Measurements from ENCODE around the gene TCF4. TPM values are rescaled to one million over a fixed set of nuclear protein-coding genes. Genes with fewer than 3 reads are reported as not detected.
A peak's percentile ranks its signal among the peaks of the same experiment; 100 is the strongest.

The TCF4 gene
- total RNA-seq, 4 donors from 2014 or later: 58.0 to 84.3 (median 68.1) TPM

DNA sequence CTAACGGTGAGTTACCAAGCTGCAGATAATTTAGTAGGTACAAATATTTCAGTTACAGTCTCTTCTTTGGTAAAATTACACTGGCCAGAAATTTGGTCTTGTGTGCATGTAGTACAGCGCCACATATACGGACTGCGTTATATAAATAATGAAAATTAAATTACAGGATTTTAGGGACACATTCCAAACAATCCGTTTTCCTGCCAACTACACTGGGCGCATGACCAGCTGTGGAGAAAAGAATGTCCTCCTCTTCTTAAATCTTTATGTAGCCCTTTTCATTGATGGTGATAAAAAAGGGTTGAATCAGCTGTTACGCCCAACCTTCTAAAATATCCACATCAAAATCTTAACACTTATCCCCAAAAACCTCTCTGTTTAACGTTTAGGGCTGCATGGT lies 37.5 kb downstream of the TCF4 start:
- intact Hi-C loops (cut with DNase I): no loop called here
- no peak for DNase-seq (ENCODE audit: extremely low spot score)
- Histone ChIP-seq H3K4me3 (peak overlapping the region in 3 of 4 donors; percentile 1 to 23 (median 3)), H3K27me3 (no peaks in the 10 kb centered on the region), H3K9me3 (no peaks in the 10 kb centered on the region), H3K4me1 (peaks cover 0 to 46% (median 34%) of the 10 kb centered on the region in 4 donors), H3K36me3 (no peaks in the 10 kb centered on the region), H3K27ac (replicated peaks in 1 of 4) (no peak overlapping the region)
- 62% methylated on average over 8 of the region's 8 CpGs for WGBS
- TF ChIP-seq POLR2A (IDR thresholded peaks at IDR 0.05; ENCODE audit: low read depth) (no peak), POLR2AphosphoS5 (IDR thresholded peaks at IDR 0.05) (no peak), EP300 (IDR thresholded peaks at IDR 0.05) (no peak)
- TF ChIP-seq, protein P1, sequence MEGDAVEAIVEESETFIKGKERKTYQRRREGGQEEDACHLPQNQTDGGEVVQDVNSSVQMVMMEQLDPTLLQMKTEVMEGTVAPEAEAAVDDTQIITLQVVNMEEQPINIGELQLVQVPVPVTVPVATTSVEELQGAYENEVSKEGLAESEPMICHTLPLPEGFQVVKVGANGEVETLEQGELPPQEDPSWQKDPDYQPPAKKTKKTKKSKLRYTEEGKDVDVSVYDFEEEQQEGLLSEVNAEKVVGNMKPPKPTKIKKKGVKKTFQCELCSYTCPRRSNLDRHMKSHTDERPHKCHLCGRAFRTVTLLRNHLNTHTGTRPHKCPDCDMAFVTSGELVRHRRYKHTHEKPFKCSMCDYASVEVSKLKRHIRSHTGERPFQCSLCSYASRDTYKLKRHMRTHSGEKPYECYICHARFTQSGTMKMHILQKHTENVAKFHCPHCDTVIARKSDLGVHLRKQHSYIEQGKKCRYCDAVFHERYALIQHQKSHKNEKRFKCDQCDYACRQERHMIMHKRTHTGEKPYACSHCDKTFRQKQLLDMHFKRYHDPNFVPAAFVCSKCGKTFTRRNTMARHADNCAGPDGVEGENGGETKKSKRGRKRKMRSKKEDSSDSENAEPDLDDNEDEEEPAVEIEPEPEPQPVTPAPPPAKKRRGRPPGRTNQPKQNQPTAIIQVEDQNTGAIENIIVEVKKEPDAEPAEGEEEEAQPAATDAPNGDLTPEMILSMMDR (IDR thresholded peaks at IDR 0.05): no peak

DNA sequence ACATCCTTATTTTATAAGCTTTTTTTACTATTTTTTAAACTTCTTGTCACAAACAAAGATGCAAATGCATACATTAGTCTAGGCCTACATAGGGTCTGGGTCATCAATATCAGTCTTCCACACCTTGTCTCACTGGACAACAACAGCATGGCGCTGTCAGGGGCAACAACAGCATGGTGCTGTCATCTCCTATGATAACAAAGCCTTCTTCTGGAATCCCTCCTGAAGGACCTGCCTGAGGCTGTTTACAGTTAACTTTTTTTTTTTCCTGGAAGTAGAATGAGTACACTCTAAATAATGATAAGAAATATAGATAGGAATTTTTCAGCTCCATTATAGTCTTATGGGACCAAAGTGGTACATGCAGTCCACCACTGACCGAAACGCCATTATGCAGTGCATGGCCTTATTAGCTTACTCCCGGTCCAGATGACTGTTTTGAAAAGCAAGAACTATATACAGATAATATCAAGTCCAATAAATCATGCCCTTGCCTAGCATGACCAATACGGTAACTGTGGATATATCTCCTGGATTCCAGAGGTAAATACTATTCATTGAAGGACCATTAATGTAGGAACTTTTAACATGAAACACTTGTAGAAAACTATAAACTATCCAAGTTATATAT lies 38.4 kb downstream of the TCF4 start:
- intact Hi-C loops (cut with DNase I): loop anchor here (5.0 kb wide), 1 partner anchor 33 kb away; no protein-coding TSS in a partner anchor
- whole genome bisulfite sequencing: 87% methylated on average over 5 of the region's 5 CpGs

DNA sequence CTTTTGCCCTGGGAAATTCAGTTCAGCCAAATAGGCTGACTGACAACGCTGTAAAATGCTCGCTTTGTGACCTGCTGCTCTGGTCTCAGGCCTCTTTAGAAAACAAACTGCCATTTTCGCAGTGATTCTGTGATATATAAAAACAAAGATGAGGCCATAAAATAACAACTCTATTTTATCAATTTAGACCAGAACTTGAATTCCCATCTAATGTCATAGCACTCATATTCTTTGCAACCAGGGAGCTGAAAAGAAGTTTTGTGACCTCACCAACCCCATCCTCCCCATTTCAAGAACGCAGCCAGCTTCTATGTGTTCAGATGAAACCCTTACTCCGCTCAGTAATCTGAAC lies 40.3 kb downstream of the TCF4 start:
- no peak overlapping the region for H3K4me3 ChIP-seq
- H3K4me1 ChIP-seq: peaks cover 0 to 46% (median 34%) of the 10 kb centered on the region in 4 donors
- peak overlapping the region in 2 of 4 donors; percentile 9 to 22 for H3K27ac ChIP-seq (replicated peaks in 1 of 4)
- WGBS: 85% methylated on average over 5 of the region's 5 CpGs
- no peaks in the 10 kb centered on the region for H3K9me3 ChIP-seq
- H3K27me3 ChIP-seq: no peaks in the 10 kb centered on the region
- DNase-seq (ENCODE audit: extremely low spot score): no peak
- TF ChIP-seq EP300 (IDR thresholded peaks at IDR 0.05) (no peak), POLR2AphosphoS5 (IDR thresholded peaks at IDR 0.05) (no peak), POLR2A (IDR thresholded peaks at IDR 0.05; ENCODE audit: low read depth) (no peak)
- TF ChIP-seq, protein P1 (IDR thresholded peaks at IDR 0.05): no peak
- H3K36me3 ChIP-seq: no peaks in the 10 kb centered on the region
- intact Hi-C loops (cut with DNase I): loop anchor here (5.0 kb wide), 1 partner anchor 35 kb away; no protein-coding TSS in a partner anchor

More for the DNA sequence above, 38.4 kb downstream of the TCF4 start:
- Histone ChIP-seq H3K4me1 (peaks cover 0 to 46% (median 34%) of the 10 kb centered on the region in 4 donors), H3K4me3 (no peak overlapping the region), H3K36me3 (no peaks in the 10 kb centered on the region), H3K9me3 (no peaks in the 10 kb centered on the region), H3K27ac (replicated peaks in 1 of 4) (no peak overlapping the region), H3K27me3 (no peaks in the 10 kb centered on the region)
- TF ChIP-seq POLR2A (IDR thresholded peaks at IDR 0.05; ENCODE audit: low read depth): no peak
- no peak for TF ChIP-seq POLR2AphosphoS5 (IDR thresholded peaks at IDR 0.05)
- TF ChIP-seq EP300 (IDR thresholded peaks at IDR 0.05): no peak
- TF ChIP-seq, protein P1 (IDR thresholded peaks at IDR 0.05): no peak
- DNase-seq (ENCODE audit: extremely low spot score): no peak

DNA sequence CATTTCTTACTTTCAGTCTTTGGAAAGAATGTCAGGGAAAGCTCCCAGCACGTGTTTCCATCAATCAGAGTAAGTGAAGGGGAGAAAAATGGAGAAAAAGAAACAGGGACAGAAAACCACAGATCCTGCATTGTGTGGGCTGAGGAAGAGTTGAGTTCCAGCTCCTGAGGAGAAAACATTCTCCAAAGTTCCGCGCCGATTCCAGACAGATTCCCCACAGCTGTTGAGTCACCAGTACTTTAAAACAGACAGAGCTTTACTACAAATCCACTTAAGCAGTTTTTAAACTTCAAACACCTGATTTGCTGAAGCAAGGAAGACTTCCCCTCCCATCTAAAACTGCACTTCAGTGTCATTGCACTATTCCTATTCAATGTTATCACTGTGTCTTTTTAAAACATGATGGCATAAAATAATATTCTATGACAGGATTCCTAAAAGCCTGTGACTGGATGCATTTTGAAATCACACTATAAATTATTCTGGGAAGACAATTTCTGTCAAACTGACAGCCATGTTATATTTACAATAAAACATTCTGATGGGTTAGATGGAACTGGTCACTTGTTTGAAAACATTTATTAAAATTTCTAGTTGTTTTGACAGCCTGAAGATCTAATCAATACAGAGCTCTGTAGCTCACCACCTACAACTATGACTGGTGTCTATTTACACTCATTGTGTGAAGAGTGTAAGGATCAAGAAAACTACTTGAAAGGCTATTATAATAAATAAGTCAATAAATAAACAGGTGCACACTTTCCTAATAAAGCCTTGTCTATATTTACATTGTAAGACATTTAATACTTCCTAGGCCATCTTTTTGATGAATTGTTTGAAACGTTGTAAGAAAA lies 40.9 kb downstream of the TCF4 start:
- Histone ChIP-seq H3K36me3 (no peaks in the 10 kb centered on the region), H3K27ac (replicated peaks in 1 of 4) (peak overlapping the region; percentile 7 to 33 (median 16)), H3K9me3 (no peaks in the 10 kb centered on the region), H3K4me3 (peak overlapping the region; percentile 10 to 42 (median 30)), H3K4me1 (peaks cover 0 to 46% (median 34%) of the 10 kb centered on the region in 4 donors), H3K27me3 (no peaks in the 10 kb centered on the region)
- intact Hi-C loops (cut with DNase I): loop anchor here (5.0 kb wide), 1 partner anchor 35 kb away; no protein-coding TSS in a partner anchor
- no peak for DNase-seq (ENCODE audit: extremely low spot score)
- WGBS: 23% methylated on average over 5 of the region's 5 CpGs
- TF ChIP-seq POLR2A (IDR thresholded peaks at IDR 0.05; ENCODE audit: low read depth) (no peak), POLR2AphosphoS5 (IDR thresholded peaks at IDR 0.05) (no peak)
- TF ChIP-seq, protein P1 (IDR thresholded peaks at IDR 0.05): no peak
